ENCODE results near the gene PDZD11.
"Not testable (repeated sequence)": the region's sequence is repeated elsewhere in the genome, so short reads cannot be mapped to it uniquely, and the experiment has no call there.

PDZD11 gene, protein sequence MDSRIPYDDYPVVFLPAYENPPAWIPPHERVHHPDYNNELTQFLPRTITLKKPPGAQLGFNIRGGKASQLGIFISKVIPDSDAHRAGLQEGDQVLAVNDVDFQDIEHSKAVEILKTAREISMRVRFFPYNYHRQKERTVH
- total RNA-seq: 8.6 to 12.8 (median 9.8) reads per million in 9 experiments

DNA sequence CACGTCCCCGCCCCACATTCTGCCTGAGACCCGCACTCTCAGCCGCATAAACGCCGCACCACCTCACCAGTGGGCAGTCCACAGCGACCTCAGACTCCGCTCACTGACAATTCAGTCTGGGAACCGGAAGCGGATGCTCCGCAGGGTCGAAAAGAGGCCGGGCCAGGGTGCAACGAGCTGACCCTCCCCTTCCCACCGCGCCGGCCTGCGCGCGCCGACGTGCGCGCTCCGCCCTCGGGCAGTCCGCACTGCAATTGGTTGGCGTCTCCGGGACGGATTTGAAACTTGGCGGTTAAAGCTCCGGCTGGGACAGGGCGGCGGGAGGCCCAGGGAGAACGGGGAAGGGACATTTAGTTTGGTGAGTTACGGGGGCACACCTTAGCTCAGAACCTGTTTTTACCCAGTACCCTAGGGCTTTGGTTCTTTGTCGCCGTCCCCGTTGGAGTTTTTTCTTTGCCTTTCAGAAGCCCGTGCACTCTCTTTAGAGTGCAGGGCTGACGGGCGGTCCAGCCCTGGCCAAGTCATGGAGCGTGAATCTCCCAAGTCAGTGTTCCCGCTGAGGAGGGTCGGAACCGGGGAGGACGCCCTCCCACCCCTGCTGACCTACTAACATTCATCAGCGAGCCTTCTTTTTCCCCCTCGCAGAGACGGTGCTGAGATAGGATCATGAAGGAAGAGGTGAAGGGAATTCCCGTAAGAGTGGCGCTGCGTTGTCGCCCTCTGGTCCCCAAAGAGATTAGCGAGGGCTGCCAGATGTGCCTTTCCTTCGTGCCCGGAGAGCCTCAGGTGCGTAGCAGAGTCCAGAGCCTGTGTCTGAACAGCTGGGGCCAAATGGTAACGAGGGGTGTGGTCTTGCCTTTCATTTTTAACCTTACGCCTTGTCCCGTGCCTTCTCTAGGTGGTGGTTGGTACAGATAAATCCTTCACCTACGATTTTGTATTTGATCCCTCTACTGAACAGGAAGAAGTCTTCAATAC is at the start of gene PDZD11, which contains the start of gene KIF4A:
Gene PDZD11 (minus strand): TSS at position 135 of the 978 bp plus-strand sequence. CDS start 586 bp downstream, outside the sequence.
Gene KIF4A (plus strand): TSS at position 312 of the 978 bp plus-strand sequence. CDS start 355 bp downstream, at position 667.
- Mint-ChIP-seq H3K36me3 (ENCODE audit: insufficient read depth) (peaks cover 10% of the 10 kb centered on the region), H3K27me3 (no peaks in the 10 kb centered on the region), H3K9me3 (no peaks in the 10 kb centered on the region), H3K27ac (peak within 1 kb of the TSS; percentile 75 to 88), H3K4me3 (peak within 1 kb of the TSS; percentile 83 to 85), H3K4me1 (ENCODE audit: low read depth in 2 of 2) (peaks cover 3 to 5% of the 10 kb centered on the region in 2 donors)
- peak; percentile 67 to 74 (median 71) for DNase-seq
- ATAC-seq (replicated peaks): peak; percentile 99

DNA sequence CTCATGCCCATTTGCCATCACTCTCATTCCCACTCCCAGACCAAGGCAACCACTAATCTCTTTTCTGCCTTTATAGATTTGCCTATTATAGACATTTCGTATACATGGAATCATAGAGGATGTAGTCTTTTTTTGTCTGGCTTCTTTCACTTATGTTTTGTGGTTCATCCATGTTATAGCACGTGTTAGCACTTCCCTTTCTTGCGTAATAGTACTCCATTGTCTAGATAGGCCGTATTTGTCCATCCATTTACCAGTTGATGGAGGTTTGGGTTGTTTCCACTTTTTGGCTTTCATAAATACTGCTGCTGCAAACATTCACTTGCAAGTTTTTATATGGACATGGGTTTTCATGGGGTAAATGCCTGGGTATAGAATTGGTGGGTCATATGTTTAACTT is 48.6 kb upstream of the PDZD11 start:
- no peak overlapping the region for H3K27ac Mint-ChIP-seq
- DNase-seq (no peak), ATAC-seq (replicated peaks) (no peak)
- H3K4me1 Mint-ChIP-seq (ENCODE audit: low read depth in 2 of 2): no peaks in the 10 kb centered on the region
- no peaks in the 10 kb centered on the region for H3K9me3 Mint-ChIP-seq
- H3K36me3 Mint-ChIP-seq (ENCODE audit: insufficient read depth): no peaks in the 10 kb centered on the region
- no peaks in the 10 kb centered on the region for H3K27me3 Mint-ChIP-seq
- H3K4me3 Mint-ChIP-seq: no peak overlapping the region

DNA sequence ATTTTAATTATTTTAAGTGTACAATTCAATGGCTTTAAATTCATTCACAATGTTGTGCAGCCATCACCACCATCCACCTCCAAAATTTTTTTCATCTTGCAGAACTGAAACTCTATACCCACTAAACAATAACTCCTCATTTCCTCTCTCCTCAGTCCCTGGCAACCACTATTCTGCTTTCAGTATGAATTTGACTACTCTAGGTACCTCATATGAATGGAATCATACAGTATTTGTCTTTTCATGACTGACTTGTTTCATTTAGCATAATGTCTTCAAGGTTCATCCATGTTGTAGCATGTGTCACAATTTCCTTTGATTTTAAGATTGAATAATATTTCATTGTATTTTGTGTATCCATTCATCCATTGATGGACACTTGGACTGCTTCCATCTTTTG is 47.0 kb upstream of the PDZD11 start:
- Mint-ChIP-seq H3K27me3 (no peaks in the 10 kb centered on the region), H3K36me3 (ENCODE audit: insufficient read depth) (no peaks in the 10 kb centered on the region), H3K4me1 (ENCODE audit: low read depth in 2 of 2) (no peaks in the 10 kb centered on the region), H3K9me3 (no peaks in the 10 kb centered on the region), H3K27ac (no peak overlapping the region), H3K4me3 (no peak overlapping the region)
- no peak for ATAC-seq (replicated peaks)
- no peak for DNase-seq

DNA sequence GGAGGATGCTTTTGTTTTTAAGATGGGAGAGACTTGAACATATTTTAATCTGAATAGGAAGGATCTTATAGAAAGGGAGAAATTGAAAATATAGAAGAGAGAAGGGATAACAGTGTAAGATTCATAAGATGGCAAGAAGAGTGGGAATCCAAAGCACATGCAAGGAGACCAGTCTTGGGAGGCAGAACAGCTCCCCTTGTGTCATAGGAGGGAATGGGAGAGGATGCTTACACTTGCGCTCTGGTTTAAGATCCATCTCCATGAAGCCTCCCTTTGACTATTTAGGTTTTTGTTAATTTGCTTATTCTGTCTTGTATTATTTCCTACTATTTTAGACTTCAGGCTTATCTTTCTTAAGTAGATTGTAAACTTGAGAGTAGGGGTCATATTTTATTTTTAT is 42.9 kb upstream of the PDZD11 start:
- DNase-seq: no peak
- Mint-ChIP-seq H3K27ac (no peak overlapping the region), H3K9me3 (no peaks in the 10 kb centered on the region), H3K36me3 (ENCODE audit: insufficient read depth) (no peaks in the 10 kb centered on the region), H3K27me3 (no peaks in the 10 kb centered on the region), H3K4me3 (no peak overlapping the region), H3K4me1 (ENCODE audit: low read depth in 2 of 2) (no peaks in the 10 kb centered on the region)
- no peak for ATAC-seq (replicated peaks)

DNA sequence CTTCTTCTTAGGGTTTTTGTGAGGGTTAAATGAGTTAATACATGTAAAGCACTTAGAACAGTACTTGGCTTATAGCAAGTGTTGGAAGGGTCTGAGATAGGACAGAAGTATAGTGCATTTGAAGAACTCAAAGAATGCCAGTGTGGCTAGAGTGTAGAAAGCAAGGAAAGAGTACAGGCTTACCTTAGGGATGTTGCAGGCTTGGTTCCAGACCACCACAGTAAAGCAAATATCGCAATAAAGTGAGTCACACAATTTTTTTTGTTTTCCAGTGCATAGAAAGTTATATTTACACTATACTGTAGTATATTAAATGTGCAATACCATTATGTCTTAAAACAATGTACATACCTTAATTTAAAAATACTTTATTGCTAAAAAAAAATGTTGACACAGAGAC is 41.4 kb upstream of the PDZD11 start:
- no peaks in the 10 kb centered on the region for H3K36me3 Mint-ChIP-seq (ENCODE audit: insufficient read depth)
- H3K27ac Mint-ChIP-seq: peak overlapping the region in 1 of 2 donors; percentile 39
- DNase-seq (no peak), ATAC-seq (replicated peaks) (no peak)
- H3K4me1 Mint-ChIP-seq (ENCODE audit: low read depth in 2 of 2): no peaks in the 10 kb centered on the region
- no peaks in the 10 kb centered on the region for H3K9me3 Mint-ChIP-seq
- H3K4me3 Mint-ChIP-seq: no peak overlapping the region
- no peaks in the 10 kb centered on the region for H3K27me3 Mint-ChIP-seq

DNA sequence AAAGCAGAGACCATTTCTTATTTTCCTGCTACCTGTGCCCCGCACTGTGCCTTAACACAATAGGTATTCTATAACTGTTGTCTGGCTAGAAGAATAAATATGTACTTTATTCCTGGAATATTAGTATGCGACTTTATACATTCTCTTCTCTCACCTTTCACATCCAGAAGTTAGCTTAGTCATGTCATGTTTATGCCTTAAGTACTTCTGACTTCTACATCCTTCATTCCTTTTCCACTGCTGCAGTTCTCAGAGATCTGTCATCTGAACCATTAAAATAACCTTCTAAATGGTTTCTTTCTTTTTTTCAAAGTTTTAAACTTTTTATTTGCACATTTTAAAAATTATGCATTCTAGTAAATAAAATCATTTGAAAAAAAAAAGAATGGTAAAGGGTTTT is 34.6 kb upstream of the PDZD11 start:
- H3K4me3 Mint-ChIP-seq: no peak overlapping the region
- no peak for ATAC-seq (replicated peaks)
- DNase-seq: no peak

DNA sequence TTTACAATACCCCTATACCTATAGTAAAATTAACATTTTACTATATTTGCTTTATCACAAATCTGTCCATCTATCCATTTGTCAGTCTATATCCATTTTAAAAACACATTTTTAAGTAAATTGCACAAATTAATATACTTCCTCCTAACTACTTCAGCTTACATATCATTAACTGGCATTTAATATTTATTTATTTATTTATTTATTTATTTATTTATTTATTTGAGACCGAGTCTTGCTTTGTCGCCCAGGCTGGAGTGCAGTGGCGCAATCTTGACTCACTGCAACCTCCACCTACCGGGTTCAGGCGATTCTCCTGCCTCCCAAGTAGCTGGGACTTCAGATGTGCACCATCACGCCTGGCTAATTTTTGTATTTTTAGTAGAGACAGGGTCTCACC is 33.9 kb upstream of the PDZD11 start:
- not testable (repeated sequence) for H3K36me3 Mint-ChIP-seq (ENCODE audit: insufficient read depth); H3K27ac Mint-ChIP-seq

More for the DNA sequence above, 34.6 kb upstream of the PDZD11 start:
- no peaks in the 10 kb centered on the region for H3K27me3 Mint-ChIP-seq
- no peak overlapping the region for H3K27ac Mint-ChIP-seq
- no peaks in the 10 kb centered on the region for H3K36me3 Mint-ChIP-seq (ENCODE audit: insufficient read depth)
- H3K9me3 Mint-ChIP-seq: no peaks in the 10 kb centered on the region
- no peaks in the 10 kb centered on the region for H3K4me1 Mint-ChIP-seq (ENCODE audit: low read depth in 2 of 2)

DNA sequence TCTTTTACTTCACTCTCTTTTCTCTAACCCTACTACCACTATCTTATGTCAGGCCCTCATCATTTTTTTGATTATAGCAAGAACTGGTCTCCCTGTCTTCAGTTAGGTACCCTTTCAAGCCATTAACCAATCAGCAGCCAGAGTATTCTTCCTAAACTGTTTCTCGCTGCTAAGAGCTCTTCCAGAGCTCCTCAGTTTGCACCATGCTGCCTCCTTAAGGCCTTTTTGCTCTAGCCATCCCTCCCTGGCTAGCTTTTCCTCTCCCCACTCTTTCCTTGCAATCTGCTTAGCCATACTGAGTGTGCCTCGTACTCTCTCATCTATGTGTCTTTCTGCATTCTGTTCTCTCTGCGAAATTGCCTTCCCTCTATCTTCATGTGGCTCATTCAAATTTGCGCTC is 33.1 kb upstream of the PDZD11 start:
- Mint-ChIP-seq H3K27ac (no peak overlapping the region), H3K36me3 (ENCODE audit: insufficient read depth) (no peaks in the 10 kb centered on the region), H3K27me3 (no peaks in the 10 kb centered on the region), H3K9me3 (no peaks in the 10 kb centered on the region), H3K4me1 (ENCODE audit: low read depth in 2 of 2) (no peaks in the 10 kb centered on the region), H3K4me3 (no peak overlapping the region)
- ATAC-seq (replicated peaks) (no peak), DNase-seq (no peak)

More for the DNA sequence above, 33.9 kb upstream of the PDZD11 start:
- not testable (repeated sequence) for H3K4me3 Mint-ChIP-seq; H3K27me3 Mint-ChIP-seq; DNase-seq; ATAC-seq (replicated peaks); H3K4me1 Mint-ChIP-seq (ENCODE audit: low read depth in 2 of 2); H3K9me3 Mint-ChIP-seq

DNA sequence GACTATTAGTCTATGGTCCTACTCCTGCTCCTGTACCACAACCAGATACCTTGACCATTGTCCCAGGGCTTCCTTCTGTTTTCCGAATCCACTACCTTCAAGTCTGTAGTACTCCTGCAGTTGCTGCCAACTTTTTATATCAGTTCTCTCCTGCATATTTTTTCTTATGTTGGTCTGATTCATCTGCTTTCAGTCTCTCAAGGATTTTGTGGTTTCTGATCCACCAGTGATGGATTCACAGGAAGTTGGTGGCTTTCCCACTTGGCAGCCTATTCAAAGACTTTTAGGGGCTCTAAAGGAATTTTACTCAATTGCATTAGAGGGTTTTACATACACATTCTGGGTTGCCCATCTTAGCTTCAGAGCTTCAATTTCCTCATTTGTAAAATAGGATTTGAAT is 23.8 kb upstream of the PDZD11 start:
- ATAC-seq (replicated peaks): no peak
- no peaks in the 10 kb centered on the region for H3K9me3 Mint-ChIP-seq
- H3K27me3 Mint-ChIP-seq: no peaks in the 10 kb centered on the region
- no peak overlapping the region for H3K4me3 Mint-ChIP-seq
- H3K36me3 Mint-ChIP-seq (ENCODE audit: insufficient read depth): no peaks in the 10 kb centered on the region
- peak overlapping the region in 1 of 2 donors; percentile 74 for H3K27ac Mint-ChIP-seq
- DNase-seq: no peak
- peaks cover 0 to 4% of the 10 kb centered on the region in 2 donors for H3K4me1 Mint-ChIP-seq (ENCODE audit: low read depth in 2 of 2)

DNA sequence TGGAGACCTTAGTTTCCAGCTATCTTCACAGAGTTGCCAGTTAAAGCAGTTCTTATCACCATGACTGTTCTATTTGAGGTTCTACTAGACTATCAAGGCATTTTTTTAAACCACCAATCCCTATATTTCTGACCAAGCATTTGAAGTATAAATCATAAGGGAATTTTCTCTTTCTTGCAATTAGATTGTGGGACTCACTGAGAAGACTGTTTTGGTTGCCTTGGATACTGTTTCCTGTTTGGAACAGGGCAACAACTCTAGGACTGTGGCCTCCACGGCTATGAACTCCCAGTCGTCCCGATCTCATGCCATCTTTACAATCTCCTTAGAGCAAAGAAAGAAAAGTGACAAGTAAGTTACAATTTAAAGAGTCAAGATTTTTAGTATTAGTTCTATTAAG is 12.0 kb upstream of the PDZD11 start:
- DNase-seq (no peak), ATAC-seq (replicated peaks) (no peak)
- Mint-ChIP-seq H3K27ac (peak overlapping the region in 1 of 2 donors; percentile 52), H3K4me1 (ENCODE audit: low read depth in 2 of 2) (peaks cover 3 to 6% of the 10 kb centered on the region in 2 donors), H3K27me3 (no peaks in the 10 kb centered on the region), H3K36me3 (ENCODE audit: insufficient read depth) (no peaks in the 10 kb centered on the region), H3K4me3 (no peak overlapping the region), H3K9me3 (no peaks in the 10 kb centered on the region)

DNA sequence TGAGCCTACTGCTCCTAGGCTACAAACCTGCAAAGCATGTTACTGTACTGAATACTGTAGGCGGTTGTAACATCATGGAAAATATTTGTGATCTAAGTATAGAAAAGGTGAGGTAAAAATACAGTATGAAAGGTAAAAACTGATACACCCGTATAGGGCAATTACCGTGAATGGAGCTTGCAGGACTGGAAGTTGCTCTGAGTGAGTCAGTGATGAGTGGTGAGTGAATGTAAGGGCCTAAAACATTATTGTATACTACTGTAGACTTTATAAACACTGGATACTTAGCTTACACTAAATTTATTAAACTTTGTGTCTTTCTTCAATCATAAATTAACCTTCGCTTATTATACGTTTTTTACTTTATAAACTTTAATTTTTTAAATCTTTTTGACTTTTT is 3.9 kb upstream of the PDZD11 start:
- Mint-ChIP-seq H3K4me3 (no peak overlapping the region), H3K27ac (no peak overlapping the region), H3K4me1 (ENCODE audit: low read depth in 2 of 2) (peaks cover 3 to 5% of the 10 kb centered on the region in 2 donors), H3K36me3 (ENCODE audit: insufficient read depth) (peaks cover 10% of the 10 kb centered on the region), H3K9me3 (no peaks in the 10 kb centered on the region), H3K27me3 (no peaks in the 10 kb centered on the region)
- no peak for DNase-seq
- ATAC-seq (replicated peaks): no peak

DNA sequence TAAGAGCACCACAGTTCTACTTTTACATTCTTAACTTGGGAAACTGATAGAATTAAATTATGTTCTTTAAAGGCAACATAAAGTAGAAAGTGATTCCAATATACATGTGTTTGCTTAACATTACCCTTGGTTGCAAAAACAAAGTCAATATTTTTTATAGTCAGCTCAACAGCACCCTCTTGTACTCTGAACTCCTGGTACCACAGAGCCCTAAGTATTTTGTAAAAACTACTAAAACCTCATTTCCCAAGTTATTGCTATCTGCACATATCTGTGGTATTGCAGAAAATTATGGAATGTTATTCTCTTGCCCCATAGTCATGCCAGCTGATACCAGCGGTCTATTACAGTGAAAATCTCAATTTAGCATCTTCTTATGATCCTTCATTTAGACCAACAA is 3.1 kb upstream of the PDZD11 start:
- H3K4me3 Mint-ChIP-seq: no peak overlapping the region
- no peaks in the 10 kb centered on the region for H3K27me3 Mint-ChIP-seq
- H3K36me3 Mint-ChIP-seq (ENCODE audit: insufficient read depth): peaks cover 10% of the 10 kb centered on the region
- peaks cover 3 to 5% of the 10 kb centered on the region in 2 donors for H3K4me1 Mint-ChIP-seq (ENCODE audit: low read depth in 2 of 2)
- H3K27ac Mint-ChIP-seq: no peak overlapping the region
- ATAC-seq (replicated peaks) (no peak), DNase-seq (no peak)
- no peaks in the 10 kb centered on the region for H3K9me3 Mint-ChIP-seq

DNA sequence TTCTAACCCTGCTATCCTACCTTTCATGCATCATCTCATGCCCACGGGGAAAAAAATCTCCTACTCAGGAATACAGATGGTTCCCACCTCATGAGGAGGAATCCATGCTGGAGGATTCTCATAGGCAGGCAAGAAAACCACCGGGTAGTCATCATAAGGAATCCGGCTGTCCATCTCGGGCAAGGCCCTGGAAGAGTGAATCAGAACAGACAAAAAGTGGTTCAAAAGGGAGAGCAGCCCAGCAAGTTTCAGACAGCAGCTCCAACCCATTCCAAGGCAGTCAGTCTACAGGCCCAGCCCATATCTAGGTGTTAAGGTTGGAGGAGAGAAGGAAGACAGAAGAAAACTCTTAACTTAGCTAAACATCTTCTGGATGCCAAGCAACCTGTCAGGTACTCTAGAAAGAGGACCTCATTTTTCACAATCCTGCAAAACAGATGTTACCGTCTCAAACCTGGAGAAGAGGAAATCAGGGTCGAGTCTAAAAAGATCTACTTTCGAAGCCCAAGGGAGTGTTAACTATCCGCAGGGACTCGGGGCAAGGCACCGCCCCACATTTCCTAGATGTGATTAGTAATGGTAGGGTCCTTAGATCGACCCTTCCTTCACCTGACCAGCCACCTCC is 447 bp downstream of the PDZD11 start:
- H3K27ac Mint-ChIP-seq: peak overlapping the region; percentile 75 to 88
- peaks cover 10% of the 10 kb centered on the region for H3K36me3 Mint-ChIP-seq (ENCODE audit: insufficient read depth)
- peaks cover 4 to 5% of the 10 kb centered on the region in 2 donors for H3K4me1 Mint-ChIP-seq (ENCODE audit: low read depth in 2 of 2)
- ATAC-seq (replicated peaks) (no peak), DNase-seq (peak in 1 of 3 experiments; percentile 0)
- peak overlapping the region; percentile 83 to 85 for H3K4me3 Mint-ChIP-seq
- H3K9me3 Mint-ChIP-seq: no peaks in the 10 kb centered on the region
- no peaks in the 10 kb centered on the region for H3K27me3 Mint-ChIP-seq
